ENCODE data around the gene FAM222A. TPM values are rescaled to one million over a fixed set of nuclear protein-coding genes. Genes with fewer than 3 reads are reported as not detected.

FAM222A gene
- total RNA-seq, 2 experiments from 2014 or later: 0.76 to 1.0 TPM

DNA sequence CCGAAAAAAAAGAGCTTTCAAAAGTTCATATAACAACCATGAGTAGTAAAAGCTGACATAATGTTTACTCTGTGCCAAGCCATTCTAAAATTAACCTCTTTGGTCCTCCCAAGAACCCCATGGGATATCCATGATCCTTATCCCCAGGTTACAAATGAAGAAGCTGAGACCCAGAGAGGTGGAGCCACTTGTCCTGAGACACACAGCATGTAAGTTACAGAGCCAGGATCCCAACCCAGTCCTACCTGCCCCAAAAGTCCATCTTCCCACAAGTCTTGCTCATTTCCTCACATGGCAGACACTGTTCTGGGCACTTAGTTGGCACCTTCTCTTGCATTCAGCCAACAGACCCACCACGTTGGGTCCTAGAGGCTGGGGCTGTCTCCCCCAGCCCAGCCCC lies 82.4 kb downstream of the FAM222A start:
- ATAC-seq: no peak
- intact Hi-C loops (cut with micrococcal nuclease): no loop called here
- TF ChIP-seq, protein P1, sequence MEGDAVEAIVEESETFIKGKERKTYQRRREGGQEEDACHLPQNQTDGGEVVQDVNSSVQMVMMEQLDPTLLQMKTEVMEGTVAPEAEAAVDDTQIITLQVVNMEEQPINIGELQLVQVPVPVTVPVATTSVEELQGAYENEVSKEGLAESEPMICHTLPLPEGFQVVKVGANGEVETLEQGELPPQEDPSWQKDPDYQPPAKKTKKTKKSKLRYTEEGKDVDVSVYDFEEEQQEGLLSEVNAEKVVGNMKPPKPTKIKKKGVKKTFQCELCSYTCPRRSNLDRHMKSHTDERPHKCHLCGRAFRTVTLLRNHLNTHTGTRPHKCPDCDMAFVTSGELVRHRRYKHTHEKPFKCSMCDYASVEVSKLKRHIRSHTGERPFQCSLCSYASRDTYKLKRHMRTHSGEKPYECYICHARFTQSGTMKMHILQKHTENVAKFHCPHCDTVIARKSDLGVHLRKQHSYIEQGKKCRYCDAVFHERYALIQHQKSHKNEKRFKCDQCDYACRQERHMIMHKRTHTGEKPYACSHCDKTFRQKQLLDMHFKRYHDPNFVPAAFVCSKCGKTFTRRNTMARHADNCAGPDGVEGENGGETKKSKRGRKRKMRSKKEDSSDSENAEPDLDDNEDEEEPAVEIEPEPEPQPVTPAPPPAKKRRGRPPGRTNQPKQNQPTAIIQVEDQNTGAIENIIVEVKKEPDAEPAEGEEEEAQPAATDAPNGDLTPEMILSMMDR (IDR thresholded peaks at IDR 0.05): no peak
- Mint-ChIP-seq H3K9me3 (no peaks in the 10 kb centered on the region), H3K27ac (no peak overlapping the region), H3K27me3 (no peaks in the 10 kb centered on the region), H3K4me3 (no peak overlapping the region), H3K4me1 (ENCODE audit: low read depth) (no peaks in the 10 kb centered on the region), H3K36me3 (ENCODE audit: low read depth) (no peaks in the 10 kb centered on the region)
- ChIA-PET POLR2A (no interaction called here), CTCF (interaction anchor here (1.0 to 1.4 kb wide), 3 partner anchors 10 to 57 kb away, joined by 3 to 4 read pairs (median 4); no protein-coding TSS in a partner anchor)
- DNase-seq: no peak

DNA sequence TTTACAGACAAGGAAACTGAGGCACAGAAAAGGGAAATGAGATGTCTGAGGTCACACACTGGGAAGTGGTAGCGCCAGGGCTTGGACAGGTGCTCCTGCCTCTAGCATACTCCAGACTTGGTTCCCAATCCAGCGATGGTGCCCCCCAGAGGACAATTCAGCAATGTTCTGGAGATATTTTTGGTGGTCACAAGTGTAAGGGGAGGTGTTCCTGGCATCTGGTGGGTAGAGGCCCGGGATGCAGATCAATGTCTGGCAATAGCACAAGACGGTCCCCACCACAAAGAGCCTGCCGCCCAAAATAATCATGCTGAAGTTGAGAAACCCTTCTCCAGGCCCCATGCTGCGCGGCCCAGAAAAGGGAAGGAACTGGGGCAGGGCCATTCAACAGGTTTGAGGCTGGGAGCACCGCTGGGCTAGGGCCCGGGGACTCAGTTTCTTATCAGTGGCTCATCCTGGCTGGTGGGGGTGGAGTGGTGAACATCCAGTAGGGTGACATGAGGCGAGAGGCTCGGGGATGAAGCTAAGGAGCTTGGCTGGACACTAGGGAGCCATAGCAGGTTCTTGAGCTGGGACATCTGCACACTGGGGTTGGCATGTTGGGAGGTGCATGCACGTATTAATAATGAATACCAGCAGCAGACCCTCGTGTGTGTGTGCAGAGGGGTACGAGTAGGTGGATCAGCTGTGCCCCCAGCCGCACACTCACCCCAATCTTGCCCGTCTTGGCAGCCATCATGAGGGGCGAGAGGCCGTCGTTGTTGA lies 84.5 kb downstream of the FAM222A start:
- TF ChIP-seq, protein P1 (IDR thresholded peaks at IDR 0.05): peak; percentile 35
- POLR2A ChIA-PET: no interaction called here
- Mint-ChIP-seq H3K27ac (no peak overlapping the region), H3K4me3 (no peak overlapping the region), H3K27me3 (no peaks in the 10 kb centered on the region), H3K4me1 (ENCODE audit: low read depth) (no peaks in the 10 kb centered on the region), H3K9me3 (no peaks in the 10 kb centered on the region), H3K36me3 (ENCODE audit: low read depth) (no peaks in the 10 kb centered on the region)
- CTCF ChIA-PET: no interaction called here
- DNase-seq: peak; percentile 28
- intact Hi-C loops (cut with micrococcal nuclease): no loop called here
- ATAC-seq: peak; percentile 37

DNA sequence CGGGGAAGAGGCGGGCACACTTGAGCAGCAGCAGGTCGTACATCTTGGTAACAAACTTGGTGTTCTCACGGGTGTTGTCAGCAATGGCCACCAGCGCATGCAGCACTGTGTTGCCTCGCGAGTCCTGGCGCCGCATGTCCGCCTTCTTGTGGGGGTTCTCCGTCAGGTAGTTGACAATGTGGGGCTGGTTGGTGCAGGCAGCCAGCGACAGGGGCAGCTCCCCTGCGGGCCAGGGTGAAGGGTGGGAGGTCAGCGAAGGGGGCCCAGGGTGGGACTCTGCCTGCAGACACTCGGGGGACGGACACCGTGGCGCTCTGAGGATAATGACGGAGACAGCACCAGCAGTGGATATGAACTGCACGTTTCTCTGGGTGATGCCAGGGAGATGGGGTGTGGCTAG lies 85.1 kb downstream of the FAM222A start:
- intact Hi-C loops (cut with micrococcal nuclease): no loop called here
- DNase-seq (no peak), ATAC-seq (no peak)
- TF ChIP-seq, protein P1 (IDR thresholded peaks at IDR 0.05): no peak
- H3K9me3 Mint-ChIP-seq: no peaks in the 10 kb centered on the region
- no peak overlapping the region for H3K27ac Mint-ChIP-seq
- POLR2A ChIA-PET: no interaction called here
- CTCF ChIA-PET: no interaction called here
- no peaks in the 10 kb centered on the region for H3K27me3 Mint-ChIP-seq
- H3K4me3 Mint-ChIP-seq: no peak overlapping the region
- H3K4me1 Mint-ChIP-seq (ENCODE audit: low read depth): no peaks in the 10 kb centered on the region
- H3K36me3 Mint-ChIP-seq (ENCODE audit: low read depth): no peaks in the 10 kb centered on the region

DNA sequence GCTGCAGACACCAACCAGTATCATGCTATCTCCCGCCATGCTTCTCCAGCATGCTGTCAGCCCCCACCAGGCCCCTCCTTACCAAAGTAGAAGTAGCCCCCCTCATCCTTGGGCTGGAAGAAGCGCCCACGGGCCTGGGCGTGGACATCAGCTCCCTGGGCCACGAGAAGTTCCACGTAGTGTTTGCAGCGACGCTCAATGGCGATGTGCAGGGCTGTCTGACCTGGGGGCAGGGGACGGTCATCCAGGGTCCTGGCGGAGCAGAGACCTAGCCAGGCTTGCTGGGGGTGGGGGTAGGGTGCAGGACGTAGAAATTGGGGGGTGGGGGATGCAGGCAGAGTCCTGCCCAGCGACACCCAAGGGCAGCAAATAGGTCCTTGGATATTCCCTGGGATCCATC lies 86.9 kb downstream of the FAM222A start:
- no peak for ATAC-seq
- POLR2A ChIA-PET: no interaction called here
- H3K36me3 Mint-ChIP-seq (ENCODE audit: low read depth): no peaks in the 10 kb centered on the region
- intact Hi-C loops (cut with micrococcal nuclease): no loop called here
- H3K27me3 Mint-ChIP-seq: no peaks in the 10 kb centered on the region
- no peaks in the 10 kb centered on the region for H3K9me3 Mint-ChIP-seq
- CTCF ChIA-PET: no interaction called here
- TF ChIP-seq, protein P1 (IDR thresholded peaks at IDR 0.05): no peak
- no peak overlapping the region for H3K4me3 Mint-ChIP-seq
- DNase-seq: no peak
- H3K27ac Mint-ChIP-seq: no peak overlapping the region
- no peaks in the 10 kb centered on the region for H3K4me1 Mint-ChIP-seq (ENCODE audit: low read depth)

DNA sequence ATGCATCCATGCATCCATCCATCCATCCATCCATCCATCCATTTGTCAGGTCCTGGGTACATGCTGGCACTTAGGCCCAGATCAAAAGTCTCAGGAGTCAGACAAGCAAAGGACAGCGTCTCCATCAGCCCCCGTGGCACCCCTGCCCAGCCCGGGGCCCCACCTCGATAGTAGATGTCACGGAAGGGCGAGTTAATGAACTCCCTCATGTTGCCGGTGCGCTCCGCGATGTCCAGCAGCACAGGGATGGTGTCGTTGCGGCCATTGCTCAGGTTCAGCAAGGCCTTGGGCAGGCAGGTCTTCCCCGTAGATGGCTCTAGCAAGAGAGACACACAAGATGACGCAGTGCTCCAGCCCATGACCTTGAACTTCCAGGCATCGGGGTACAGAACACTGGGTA lies 89.2 kb downstream of the FAM222A start:
- ChIA-PET POLR2A (no interaction called here), CTCF (interaction anchor here (2.0 to 6.1 kb wide), 2 partner anchors 40 to 51 kb away, joined by 11 to 157 read pairs; no protein-coding TSS in a partner anchor)
- intact Hi-C loops (cut with micrococcal nuclease): no loop called here
- H3K36me3 Mint-ChIP-seq (ENCODE audit: low read depth): no peaks in the 10 kb centered on the region
- H3K4me3 Mint-ChIP-seq: no peak overlapping the region
- no peak for ATAC-seq
- H3K27ac Mint-ChIP-seq: no peak overlapping the region
- H3K4me1 Mint-ChIP-seq (ENCODE audit: low read depth): no peaks in the 10 kb centered on the region
- TF ChIP-seq, protein P1 (IDR thresholded peaks at IDR 0.05): no peak
- no peaks in the 10 kb centered on the region for H3K9me3 Mint-ChIP-seq
- H3K27me3 Mint-ChIP-seq: no peaks in the 10 kb centered on the region
- DNase-seq: no peak

Measured in activated CD8-positive, alpha-beta T cell treated with anti-CD3 and anti-CD28 coated beads for 36 hours (primary cell).